Mucosa of gallbladder (tissue), 1 donor: Measurements from ENCODE around the gene MARCHF4. TPM values are rescaled to one million over a fixed set of nuclear protein-coding genes. Genes with fewer than 3 reads are reported as not detected.

Experiments
- DNase-seq: peaks from one replicate; pipeline ENCODE4 v3.0.0-alpha.2; 2020; ENCODE audit warnings: low spot score
- total RNA-seq: library from RNA; stranded (reverse); gene quantifications from one replicate; pipeline ENCODE4 v1.2.1, GENCODE V29; 2021
- donor health status: DM: no; HTN: no; CAD: no.

Gene MARCHF4
- total RNA-seq, result 0.09 TPM

DNA sequence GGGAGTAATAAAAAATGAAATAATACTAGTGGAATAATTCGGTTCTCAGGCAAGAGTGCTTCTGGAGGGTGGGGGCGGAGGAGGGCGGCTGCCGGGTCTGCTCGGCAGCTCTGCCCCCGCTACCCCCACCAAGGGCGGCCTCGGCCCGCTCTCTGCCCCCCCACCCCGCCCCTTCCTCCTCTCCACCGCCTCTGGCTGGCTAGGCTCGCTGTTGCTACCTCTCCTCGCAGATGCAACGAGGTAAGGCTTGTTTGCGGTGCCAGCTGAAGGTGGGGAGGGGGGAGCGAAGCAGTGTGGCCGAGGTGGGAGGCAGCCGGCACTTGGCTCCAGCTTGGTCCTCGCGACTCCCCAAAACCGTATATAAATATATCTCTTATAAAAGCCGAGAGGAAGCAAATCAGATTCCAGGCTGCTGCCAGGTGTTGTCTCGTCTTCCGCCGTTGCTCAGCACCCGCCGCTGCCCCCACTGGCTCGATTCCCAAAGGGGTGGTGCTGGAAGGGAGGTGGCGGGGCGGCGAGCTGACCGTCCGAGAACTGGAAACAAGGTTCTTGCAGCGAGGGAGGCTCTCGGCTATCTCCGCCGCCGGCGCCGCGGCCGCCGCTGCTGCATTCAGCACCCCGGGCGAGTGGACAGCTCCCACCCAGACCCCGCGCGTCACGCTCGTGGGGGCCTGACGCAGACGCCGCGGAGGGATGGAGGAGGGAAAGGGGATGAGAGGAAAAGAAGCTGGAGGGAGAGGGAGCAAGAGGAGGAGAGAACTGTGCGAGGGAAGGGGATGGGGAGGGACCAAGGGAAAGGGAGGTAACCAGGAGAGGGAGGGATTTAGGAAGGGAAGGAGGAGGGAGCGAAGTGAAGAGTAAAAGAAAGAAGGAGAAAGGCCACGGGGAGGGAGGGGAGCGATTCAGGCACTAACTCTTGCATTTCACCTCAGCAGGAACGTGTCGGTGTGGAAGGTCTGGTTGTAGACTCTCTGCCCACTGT, at the start of gene MARCHF4:
Gene MARCHF4, minus strand, starts transcription at position 763 of the 982 bp plus-strand sequence. CDS start 2,223 bp downstream, outside the sequence.
- DNase-seq, result peak; percentile 69

DNA sequence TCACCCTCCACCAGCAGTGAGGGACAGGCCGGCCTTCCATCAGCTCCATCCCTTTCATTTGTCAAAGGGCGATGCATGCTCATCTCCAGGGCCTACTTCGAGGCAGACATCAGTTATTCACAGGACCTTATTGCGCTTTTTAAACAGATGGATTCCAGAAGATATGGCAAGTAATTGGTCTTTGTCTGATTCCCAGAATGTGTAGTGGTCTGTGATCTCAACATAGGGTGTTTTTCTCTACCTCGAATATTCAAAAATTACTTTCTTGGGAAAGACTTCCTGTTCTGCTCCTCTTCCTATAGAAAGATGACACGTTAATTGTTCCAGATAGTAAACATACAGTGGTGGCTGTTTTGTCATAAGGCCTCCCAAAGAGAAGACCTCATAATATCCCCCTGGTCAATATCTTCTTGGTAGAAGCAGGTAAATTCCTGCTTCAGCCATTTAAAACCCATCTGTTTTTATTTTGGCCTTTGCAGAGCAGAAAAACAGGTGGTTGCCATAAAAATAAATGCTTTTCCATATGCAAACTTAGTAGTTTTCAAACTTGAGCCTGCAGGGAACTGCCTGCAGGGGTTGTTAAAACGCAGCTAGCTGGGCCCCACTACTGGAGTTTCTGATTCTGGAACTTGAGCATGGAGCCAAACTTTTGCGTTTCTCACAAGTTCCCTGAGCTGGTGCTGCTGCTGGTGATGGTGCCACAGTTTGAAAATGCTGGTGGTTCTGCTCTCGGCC, 48.3 kb upstream of the MARCHF4 start:
- DNase-seq, result no peak

DNA sequence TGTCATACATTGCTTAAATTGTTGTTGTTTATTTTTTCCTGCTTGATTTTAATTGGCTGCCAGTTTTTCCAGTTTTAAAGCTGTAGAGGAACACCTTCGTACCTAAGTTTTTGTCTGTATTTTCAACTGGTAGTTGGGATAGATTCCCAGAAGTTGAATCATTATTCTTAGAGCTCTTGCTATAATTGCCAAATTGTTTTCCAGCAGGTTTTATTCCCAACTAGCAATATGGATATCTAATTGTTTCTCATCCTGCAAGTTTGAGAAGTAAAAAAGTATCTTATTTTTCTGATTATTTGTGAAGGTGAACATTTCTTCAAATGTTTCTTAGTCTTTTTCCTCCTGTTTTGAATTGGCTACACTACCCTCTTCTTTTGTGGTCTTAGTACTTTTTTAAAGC, 46.7 kb upstream of the MARCHF4 start:
- DNase-seq, result no peak

DNA sequence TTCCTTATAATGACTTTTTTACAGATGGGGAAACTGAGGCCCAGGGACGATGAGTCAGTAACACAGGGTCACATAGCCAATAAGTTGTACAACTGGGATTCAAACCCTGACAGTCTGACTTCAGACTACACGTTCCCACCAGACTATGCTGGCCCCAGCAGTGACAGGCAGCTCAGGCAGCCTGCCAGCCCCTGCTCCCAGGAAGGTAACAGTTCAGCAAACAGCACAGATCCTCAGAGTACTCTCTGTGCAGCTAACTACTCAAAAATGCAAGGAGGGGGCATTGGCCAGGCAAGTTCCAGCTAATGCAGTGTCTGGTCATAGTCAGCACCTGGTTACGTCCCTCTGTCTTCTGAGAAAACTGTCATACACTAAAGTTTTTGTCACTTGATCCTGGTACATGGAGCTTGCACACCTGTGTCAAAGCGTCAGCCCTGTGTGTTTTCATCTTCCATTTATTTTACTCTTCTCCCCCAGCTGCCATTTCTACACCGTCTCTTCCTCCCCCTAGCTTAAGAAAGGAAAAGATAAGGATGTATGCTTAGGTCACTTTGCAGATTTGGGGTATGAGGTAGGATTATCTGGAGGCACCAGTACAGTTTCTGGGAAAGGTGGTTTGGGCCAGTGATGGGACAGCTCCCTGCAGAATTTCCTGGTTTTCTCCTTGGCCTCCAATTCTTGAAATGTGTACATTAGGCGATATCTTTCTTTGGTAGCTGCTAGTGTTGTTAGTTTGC, 44.5 kb upstream of the MARCHF4 start:
- DNase-seq, result no peak

GRCh38 chr2:216415541-216415940, 43.3 kb upstream of the MARCHF4 start:
- no peak for DNase-seq

- no peak for DNase-seq
Measured at GRCh38 chr2:216414772-216415319, 42.6 kb upstream of the MARCHF4 start.

DNA sequence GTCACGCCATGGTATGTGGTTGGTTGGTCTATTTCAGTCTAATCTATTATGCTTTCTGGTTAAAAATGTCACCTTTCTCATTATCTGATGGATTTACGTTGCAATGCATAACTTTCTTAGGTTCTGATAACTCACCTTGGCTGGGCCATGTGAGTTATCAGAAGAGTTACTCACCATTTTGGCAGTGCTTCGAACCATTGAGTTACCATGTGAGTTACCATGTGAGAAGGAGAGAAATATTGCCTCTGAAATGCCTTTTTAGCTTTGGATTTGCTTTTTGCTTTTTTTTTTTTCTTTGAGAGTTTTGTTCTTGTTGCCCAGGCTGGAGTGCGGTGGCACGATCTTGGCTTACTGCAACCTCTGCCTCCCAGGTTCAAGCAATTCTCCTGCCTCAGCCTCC, 41.6 kb upstream of the MARCHF4 start:
- DNase-seq, result no peak

DNA sequence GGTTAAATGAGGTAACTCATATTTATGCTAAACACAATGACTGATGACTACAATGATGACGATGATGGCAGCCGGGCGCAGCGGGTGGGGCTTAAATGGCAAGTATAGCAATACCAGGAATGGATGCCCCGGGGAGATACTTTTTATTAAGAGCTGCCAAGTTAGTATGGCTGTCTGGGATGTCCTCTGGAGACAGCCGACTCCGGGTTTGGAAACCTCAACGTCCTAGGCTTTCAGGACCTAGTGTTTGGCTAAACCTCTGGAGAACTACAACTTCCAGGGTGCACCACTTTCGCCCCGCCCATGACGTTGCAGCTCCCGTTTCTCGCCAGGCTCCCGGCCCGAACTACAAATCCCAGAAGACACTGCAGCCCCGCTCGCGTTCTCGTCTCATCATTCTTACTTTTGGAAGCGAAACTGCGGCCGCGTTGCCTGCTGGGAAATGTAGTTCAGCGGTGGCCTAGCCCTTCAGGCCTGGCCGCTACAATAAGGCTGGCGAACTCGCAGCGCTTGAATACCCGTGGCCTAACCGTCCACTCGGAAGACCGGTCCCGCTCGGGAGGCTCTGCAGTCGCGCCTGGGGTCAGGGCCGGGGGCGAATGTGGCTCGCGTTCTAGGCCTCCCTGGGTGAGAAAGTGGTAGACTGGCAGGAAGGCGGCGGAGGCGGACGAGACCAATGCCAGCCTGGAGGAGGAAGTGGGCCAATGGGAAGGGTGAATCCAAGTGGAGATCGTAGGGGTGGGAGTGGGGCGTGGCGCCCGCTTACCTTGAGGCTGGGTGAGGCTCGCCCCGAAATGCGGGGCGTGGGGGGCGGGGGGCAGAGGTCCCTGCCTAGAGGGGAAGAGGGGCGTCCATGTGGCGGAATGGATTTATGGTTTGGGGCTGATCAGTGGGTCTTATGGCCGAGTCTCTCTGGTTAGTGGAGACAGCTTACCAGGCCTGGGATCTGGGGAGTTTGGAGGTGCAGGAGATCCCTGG, 40.0 kb upstream of the MARCHF4 start, which contains the start of gene SMARCAL1:
Gene SMARCAL1, plus strand, starts transcription at position 463 of the 978 bp plus-strand sequence. CDS start 2,221 bp downstream, outside the sequence.
- DNase-seq, result peak; percentile 99

GRCh38 chr2:216410550-216410949, 38.3 kb upstream of the MARCHF4 start:
- DNase-seq, result no peak

DNA sequence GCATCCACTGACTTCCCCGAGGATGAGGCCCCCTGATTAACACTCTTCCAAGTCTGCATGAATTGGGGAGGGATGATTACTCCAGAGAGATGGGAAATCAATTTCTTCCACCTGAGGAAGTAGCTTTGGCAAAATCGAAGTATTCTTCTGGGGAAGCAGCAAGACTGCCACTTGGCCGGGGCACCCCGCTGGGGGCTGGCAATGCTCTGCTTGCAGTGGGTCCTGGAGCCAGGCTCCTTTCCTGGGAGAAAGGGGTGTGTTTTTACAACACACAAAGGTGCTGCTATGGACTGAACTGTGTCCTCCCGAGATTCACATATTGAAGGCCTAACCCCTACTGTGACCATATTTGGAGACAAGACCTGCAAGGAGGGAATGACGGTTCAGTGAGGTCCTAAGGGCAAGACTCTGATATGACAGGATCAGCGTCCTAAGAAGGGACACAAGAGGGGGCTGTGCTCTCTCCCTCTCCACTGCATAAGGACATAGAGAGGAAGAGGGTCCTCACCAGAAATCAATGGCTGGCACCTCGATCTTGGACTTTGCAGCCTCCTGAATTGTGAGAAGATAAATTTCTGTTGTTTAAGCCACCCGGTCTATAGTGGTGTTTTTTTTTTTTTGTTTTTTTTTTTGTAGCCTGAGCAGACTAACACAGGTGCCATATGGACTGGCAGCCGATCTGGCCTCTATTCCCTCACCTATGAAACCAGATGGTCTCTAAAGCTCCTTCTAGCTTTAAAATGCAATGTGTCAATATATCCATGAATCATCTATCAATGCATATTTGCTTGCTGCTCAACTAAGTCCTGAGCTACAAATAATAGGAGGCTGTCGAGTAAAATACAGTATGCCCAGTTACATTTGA, 36.4 kb upstream of the MARCHF4 start:
- no peak for DNase-seq

GRCh38 chr2:216406826-216407225, 34.5 kb upstream of the MARCHF4 start:
- DNase-seq, result no peak

DNA sequence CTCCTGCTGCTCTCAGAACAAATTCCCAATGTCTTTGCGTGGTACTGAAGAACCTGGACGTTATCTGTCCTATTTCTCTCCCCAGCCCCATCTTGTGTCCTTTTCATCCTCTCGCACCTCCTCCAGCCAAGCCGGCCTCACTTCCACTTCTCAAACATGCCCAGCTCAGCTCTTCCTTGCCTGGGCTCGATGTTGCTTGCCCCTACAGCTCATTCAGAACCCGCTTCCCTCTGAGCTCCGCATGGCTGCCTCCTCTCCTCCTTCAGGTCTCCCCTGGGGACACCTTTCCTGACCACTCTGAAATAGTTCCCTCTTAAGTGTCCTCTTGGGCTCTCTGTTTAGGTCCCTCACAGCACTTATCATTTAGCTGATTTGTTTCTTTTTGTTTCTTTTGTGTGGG, 33.3 kb upstream of the MARCHF4 start:
- no peak for DNase-seq

- DNase-seq, result peak; percentile 29
Measured at GRCh38 chr2:216404010-216404618, 31.8 kb upstream of the MARCHF4 start.

DNA sequence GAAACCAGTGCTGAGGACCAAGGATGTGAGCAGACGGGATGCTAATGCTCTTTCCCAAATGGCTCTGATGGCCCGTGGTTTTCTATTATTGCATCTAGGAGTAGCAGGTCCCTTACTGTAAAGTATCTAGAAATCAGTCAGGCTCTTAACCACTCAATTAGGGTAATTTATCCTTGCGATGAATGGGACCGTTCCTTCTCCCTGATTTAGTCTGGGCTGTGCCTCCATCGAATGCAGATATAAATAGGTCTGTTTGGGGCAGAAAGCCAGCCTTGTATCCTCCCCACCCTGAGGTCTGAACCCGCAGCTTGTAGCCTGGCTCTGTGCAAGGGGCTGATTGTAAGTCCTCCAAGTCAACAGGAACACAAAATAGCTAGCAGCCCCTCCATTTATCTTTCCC, 30.5 kb upstream of the MARCHF4 start:
- no peak for DNase-seq

DNA sequence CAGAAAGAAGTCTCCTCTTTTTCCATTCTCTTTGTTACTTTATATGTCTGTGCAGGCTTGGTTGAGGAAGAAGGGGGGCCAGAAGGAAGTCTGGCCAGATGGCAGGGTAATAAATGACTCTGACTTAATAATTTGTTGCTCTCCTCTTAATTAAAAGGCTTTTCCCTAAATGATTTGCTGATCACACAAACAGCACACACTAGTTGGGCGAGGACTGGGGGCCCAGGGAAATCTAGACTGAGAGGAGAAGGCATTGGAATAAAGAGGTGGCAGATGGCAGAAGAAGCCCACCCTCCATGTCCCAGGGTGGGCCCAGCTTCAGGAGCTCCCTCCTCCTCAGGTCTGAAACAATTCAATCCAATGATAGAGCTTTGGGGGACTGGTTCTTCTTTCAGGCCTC, 27.3 kb upstream of the MARCHF4 start:
- no peak for DNase-seq

- no peak for DNase-seq
Measured at GRCh38 chr2:216394881-216395280, 22.6 kb upstream of the MARCHF4 start.

DNA sequence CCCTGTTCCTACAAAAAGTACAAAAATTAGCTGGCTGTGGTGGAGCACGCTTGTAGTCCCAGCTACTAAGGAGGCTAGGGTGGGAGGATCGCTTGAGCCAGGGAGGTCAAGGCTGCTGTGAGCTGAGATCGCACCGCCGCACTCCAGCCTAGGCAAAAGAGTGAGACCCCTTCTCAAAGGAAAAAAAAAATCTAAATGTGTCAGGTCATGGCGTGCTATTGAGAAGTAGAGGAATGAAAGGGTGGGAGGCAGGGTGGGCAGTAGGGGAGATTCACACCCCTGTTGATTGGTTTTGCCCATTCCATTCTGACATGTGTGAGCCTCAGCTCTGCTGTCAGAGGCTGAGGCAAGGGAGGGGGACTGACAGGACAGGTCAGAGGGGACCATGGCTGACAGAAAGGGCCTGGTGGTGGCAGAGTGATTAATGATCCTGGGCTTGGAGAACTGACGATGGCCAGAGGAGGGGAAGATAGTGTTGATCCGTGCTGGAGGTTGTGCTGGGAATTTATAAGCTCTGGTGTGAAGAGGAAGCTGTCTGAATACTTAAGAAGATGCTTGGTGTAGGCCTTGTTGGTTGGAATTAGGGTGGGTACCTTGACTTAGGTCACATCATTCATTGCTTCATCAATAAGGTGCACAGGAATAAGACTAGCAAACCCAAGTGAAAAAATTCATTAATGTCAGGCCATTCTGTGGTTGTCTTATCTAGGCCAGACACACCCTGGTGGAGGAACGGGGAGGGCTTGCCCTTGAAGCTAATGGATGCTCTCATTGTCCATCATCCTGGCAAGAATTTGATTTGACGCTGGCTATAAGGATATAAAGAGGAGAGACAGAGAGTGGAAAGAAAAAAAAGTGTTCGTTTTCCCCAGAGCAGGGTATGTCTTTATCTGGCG, 20.9 kb upstream of the MARCHF4 start:
- no peak for DNase-seq

DNA sequence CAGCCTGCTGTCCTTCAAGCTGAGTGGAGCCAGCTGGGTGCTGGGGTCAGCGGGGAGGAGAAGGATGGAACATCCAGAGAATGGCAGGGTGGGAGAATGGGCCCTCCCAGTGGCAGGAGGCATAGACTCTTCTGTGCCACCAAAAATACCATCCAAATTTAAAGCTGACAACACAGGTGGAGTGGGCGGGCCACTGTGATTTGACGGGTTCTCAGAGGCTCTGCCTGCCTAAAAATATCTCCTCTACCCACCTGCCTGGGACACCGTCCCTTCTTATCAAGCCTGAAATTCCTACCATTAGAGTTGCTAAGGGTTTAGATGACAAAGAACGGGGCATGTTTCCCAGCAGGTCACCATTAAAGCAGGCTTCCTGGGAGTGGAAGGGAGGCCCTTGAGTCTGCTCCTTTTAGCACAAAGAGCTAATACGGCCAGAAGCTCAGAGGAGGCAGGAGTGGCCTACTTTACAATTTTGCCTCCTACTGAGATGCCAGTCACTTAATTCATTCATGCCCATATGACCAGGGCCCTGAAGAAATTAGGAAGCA, 19.8 kb upstream of the MARCHF4 start:
- no peak for DNase-seq
